ENCODE results near the gene CFAP65. TPM values are rescaled to one million over a fixed set of nuclear protein-coding genes. Genes with fewer than 3 reads are reported as not detected.

The CFAP65 gene
- total and polyA plus RNA-seq, 2 of the 4 experiments (the other 2 are of a cell fraction) = not detected

- Histone ChIP-seq H3K4me1 (ENCODE audit: control insufficient read depth, insufficient read depth, low read length) (no peaks in the 10 kb centered on the region), H2AK9ac (replicated peaks; ENCODE audit: low read depth, low read length, poor library complexity) (no peak overlapping the region), H2BK15ac (ENCODE audit: low read depth, low read length) (no peak overlapping the region), H3K4me3 (ENCODE audit: insufficient read depth, low read depth, low read length) (no peak overlapping the region), H3K9me1 (ENCODE audit: insufficient read depth, low read length) (no peaks in the 10 kb centered on the region), H2AK5ac (ENCODE audit: low read depth, low read length) (no peak overlapping the region), H4K5ac (ENCODE audit: low read depth, low read length) (no peak overlapping the region), H3K23ac (ENCODE audit: low read depth, low read length) (no peak overlapping the region), H4K91ac (ENCODE audit: insufficient read depth, low read depth, low read length) (no peak overlapping the region), H2BK5ac (ENCODE audit: low read depth, low read length, poor library complexity, severe bottlenecking) (no peak overlapping the region), H2BK120ac (ENCODE audit: low read depth, low read length) (no peak overlapping the region), H2BK20ac (ENCODE audit: low read depth, low read length) (no peak overlapping the region), H3K9ac (ENCODE audit: low read depth, low read length) (no peak overlapping the region), H4K8ac (ENCODE audit: low read depth in 2 of 2, low read length in 2 of 2) (no peak overlapping the region), H3K27ac (ENCODE audit: insufficient read depth, low read length) (no peak overlapping the region), H3K56ac (ENCODE audit: extremely low read depth, insufficient read depth, low read length) (no peak overlapping the region), H3K36me3 (ENCODE audit: control insufficient read depth, insufficient read depth, low read length) (no peaks in the 10 kb centered on the region), H3K4ac (ENCODE audit: low read depth, low read length) (no peak overlapping the region), H2AFZ (replicated peaks; ENCODE audit: low read length, poor library complexity) (no peak overlapping the region), H3K14ac (replicated peaks; ENCODE audit: low read depth, low read length) (no peak overlapping the region), H4K20me1 (ENCODE audit: insufficient read depth, low read length) (no peaks in the 10 kb centered on the region), H3K9me3 (ENCODE audit: control insufficient read depth, insufficient read depth, low read length) (no peaks in the 10 kb centered on the region), H3K27me3 (ENCODE audit: control insufficient read depth, insufficient read depth, low read length) (peaks cover 26% of the 10 kb centered on the region), H3K4me2 (ENCODE audit: low read depth, low read length) (no peak overlapping the region), H3K18ac (ENCODE audit: low read depth, low read length) (no peak overlapping the region), H3K79me1 (ENCODE audit: low read depth in 1 of 2, low read length in 2 of 2) (no peaks in the 10 kb centered on the region)
- no TSS peak for BruUV-seq (replicated peaks)
- DNase-seq (peak; percentile 27), ATAC-seq (ENCODE audit: low read depth) (peak; percentile 82)
- WGBS, 2 experiments (ENCODE audit: extremely low coverage in 2 of 2, insufficient read length in 1 of 2) = 20% methylated on average over 1 of the region's 6 CpGs; no CpG with 5 or more reads in 1 of the 2 experiments
- intact Hi-C loops (cut with micrococcal nuclease) = no loop called here
- no peak for TF ChIP-seq FOS (IDR thresholded peaks at IDR 0.05; ENCODE audit: low read depth, low read length)
- no peak for TF ChIP-seq RAD21 (IDR thresholded peaks at IDR 0.05; ENCODE audit: low read length)
- TF ChIP-seq CEBPB (IDR thresholded peaks at IDR 0.05; ENCODE audit: low read depth, low read length) = no peak
- TF ChIP-seq USF2 (IDR thresholded peaks at IDR 0.05; ENCODE audit: low read depth, low read length) = no peak
- no peak for TF ChIP-seq MAZ (IDR thresholded peaks at IDR 0.05; ENCODE audit: borderline replicate concordance, low read depth, low read length)
- dilution Hi-C loops (cut with HindIII; ENCODE audit: low sequenced_read_pairs, unreplicated experiment) = no loop called here
- in situ Hi-C loops (cut with MboI; ENCODE audit: low sequenced_read_pairs) = no loop called here
- ChIA-PET POLR2A (ENCODE audit: unreplicated experiment) (no interaction called here), CTCF (no interaction called here)
These were observed 4.7 kb upstream of the CFAP65 start for GRCh38 chr2:219045937-219046550.

Data from IMR-90 (cell line).